ENCODE measurements around the gene FIGN.

The FIGN gene

DNA sequence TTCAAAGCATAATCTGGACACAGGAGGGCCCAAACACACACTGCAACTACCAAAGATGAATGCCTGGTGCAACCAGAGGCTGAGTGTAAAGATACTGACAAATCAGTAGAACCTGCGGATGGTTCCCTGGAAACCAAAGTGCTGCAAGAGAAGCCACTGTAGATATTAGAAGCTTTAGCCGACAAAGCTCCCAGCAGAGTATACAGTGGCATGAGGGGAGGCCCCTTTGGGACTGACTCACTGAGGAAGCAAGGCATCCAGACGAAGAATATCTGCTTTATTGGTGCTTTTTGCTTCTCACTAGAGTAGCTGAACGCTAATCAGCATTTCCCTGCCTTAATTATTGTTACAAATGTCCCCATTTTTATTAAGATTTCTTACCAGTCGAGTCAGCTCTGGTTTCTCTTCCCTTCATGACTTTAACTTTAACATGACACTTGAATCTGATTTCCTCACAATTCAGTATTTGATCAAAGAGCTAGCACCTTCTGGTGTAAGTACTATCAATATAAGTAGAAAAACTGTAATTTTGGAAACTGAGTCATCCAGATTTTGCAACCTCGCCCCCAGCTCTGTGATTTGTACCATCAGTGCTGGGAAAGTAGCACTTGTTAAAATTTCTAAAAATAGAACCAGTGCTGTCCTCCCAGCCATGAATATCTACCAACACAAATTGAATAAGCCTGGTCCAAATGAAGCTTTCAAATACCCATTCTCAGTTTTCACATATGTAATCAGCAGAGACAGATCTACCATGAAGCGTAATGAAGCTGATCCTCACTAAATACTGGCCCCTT is 34.2 kb downstream of the FIGN start:
- DNase-seq, result no peak

DNA sequence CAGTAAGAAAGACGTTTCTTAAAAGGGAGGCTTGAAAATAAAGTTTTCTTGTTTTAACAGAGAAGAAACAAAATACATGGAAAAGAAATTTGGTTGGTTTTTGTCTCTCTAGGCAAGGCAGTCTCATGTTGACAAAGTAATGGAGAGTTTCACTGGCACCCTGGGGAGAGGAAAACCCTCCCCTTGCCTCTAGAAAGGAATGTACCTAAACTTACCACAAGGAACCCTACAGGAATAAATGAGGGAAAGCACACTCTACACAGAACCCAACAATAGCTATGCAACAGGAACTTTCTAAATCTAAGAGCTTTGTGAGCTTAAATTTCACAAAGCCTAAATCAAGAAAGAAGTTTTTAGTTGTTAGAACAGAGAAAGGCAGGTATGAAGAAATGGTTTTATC is 37.0 kb downstream of the FIGN start:
- DNase-seq, result no peak

DNA sequence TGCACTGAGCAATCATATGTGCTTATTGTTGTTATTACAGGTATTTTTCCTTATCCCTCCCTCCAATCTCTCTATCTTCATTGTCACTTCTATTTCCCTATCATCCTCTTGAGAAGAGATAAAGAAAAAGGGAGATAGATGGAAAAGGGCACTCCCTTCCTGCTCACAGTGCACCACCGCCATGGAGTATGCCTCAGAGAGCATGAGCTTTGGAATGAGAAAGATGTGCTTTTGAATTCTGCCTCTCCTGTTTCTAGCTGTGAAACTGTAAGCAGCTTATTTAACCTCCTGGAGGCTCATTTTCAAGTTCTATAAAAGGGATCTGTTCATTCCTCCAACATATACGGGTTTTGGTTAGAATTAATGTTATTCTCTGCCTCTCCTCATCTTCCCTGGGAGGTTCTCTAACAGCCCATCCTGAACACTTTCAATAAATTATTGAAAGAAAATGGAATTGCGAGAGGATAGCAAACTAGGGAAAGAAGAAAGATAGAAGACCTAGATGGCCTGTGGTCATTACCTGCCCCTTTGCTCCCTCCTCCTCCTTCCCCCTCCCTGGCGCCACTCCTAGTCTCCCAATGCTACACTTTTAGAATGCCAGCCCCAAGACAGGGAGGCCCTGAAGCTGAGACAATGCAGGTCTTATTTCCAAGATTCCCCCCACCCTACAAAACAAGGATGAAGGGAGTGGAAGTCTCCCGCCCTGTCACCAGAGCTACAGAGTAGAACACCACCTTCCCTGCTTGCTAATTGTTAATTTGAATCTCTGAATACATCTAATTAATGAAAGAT is 37.8 kb downstream of the FIGN start:
- no peak for DNase-seq

DNA sequence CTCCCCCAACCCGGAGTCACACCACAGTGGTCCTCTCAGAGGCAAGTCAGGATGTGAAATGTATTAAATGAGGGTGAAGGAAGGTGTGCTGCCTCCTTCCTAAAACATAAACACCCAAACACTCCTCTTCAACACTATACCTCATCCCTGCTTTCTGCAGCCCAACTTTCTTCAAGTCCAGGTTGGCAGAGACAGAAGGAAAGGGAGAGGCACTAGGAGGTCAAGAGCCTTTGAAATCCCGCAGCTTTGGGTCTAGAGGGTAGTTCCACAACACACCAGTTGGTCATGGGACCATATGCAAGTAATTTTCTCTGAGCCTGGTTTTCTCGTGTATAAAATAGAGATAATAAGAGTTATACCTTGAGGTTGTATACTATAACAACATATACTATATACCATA is 38.4 kb downstream of the FIGN start:
- DNase-seq, result no peak

DNA sequence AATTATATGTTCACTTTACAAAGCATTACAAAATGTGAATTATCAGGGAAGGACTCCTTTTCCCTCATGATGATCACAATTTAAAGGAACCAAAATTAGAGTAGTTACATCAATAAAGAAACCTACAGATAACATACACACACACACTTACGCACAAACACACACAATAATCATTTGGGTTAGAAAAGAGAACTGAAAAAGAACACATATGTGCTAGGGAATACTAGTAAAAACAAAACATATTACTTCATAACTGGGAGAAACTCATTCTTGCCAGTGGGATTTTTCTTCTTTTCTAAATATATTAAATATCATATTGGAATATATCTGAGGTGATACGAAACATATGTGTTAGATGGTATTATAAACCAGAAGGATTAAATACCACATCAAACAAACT is 42.3 kb downstream of the FIGN start:
- DNase-seq, result no peak

DNA sequence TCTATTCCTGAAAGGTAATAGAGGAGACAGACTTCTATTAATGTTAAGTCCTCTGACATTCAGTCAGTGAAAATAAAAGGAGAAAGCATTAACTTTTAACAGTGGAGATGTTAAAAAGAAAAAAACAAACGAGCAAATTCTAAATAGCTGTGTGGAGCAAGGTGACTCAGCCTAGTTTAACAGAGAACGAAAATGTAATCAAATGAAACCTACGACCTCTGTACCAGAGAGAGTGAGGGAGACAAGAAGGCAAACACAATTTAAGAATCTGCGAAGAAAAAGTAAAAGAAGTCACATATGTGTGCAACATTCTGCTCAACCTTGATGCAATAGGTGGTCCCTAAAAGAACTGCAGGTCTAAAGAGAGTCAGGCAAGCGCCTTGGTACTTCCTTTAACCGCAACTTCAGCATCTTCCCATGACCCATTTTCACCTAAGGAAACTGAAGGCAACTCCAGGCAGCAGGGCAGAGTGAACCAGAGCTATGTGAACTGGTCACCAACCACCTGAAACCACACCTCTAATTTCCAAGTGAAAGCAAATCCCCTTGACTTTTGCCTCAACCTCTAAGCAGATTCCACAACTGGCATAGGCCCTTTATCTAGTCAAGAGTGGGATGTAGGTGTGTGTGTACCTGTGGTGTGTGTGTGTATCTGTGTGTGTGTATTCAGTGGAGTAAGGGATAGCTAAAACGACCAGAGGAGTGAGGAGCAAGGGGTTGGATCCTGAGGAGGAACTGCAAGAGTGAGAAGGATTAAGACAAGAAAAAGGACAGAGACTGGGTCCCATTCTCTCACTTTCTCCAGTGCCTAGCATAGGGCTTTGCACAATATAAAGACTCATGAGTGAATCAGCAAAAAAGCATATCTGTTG is 43.0 kb downstream of the FIGN start:
- no peak for DNase-seq

DNA sequence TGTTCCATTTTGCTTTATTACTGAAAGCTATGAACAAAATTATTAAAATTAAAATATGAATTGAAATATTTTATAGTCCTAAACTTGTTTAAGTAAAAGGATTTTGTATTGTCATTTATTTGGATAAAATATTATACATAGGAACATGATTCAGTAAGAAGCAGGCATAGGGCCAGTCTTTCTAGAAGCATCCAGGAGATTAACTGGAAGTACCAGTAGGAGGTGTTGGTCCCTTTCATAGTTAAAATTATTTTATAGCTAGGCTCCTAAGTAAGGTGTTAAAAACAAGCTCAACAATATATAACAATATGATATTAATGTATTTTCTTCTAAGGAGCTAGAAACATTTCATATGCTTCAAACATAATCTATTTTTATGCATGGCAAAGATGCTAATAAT is 43.7 kb downstream of the FIGN start:
- DNase-seq, result no peak

DNA sequence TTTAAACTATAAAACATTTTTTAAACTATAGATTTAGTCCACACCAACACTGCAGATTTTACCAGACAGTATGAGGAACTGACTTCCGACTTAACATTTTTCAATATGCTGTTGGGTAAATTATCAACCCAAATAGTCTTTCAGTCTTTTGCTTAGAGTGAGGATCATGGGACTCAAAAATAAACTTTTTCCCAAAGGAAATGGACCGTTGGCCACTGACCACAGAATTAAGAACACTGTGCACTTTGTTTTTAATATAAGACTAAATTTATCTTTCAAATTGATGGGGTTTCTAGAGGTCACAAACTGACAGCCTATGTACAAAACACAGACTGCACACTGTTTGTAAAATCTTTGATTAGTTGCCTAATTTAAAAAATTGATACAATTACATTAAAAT is 44.9 kb downstream of the FIGN start:
- no peak for DNase-seq

DNA sequence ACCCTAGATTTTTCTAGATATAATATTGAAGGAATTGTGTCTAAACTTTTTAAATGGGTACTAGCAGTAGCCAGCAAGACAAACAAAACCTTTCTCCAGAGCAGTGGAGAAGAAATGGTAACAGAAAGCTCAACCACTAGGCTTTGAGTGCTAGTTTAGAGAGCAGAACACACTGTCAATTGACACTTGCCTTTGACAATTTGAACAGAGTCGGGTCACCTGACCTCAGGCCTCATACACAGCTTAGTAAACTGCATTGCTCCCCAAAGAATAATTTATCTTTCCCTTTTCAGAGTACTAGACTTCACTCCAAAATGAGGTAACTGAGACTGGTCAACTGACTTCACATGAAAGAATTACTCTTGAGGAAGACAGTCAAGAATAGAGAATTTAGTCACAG is 48.6 kb downstream of the FIGN start:
- DNase-seq, result no peak

DNA sequence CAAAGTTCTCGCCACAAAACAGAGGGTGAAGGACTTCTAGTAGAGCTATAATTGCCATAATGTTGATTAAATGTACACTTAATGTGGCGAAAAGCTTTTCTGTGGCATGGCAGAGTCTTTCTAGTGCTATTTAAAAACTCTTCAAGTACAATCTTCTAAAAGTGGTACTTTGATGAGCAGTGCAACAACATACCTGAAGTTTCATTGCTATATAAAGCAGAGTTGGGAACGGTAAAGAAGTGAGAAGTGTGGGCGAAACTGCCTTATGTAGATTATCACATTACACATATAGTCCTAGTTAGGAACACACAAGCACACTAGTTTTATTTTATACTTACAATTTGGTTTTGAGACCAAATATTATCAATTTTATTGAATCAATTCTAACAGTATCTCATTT is 49.5 kb downstream of the FIGN start:
- no peak for DNase-seq

DNA sequence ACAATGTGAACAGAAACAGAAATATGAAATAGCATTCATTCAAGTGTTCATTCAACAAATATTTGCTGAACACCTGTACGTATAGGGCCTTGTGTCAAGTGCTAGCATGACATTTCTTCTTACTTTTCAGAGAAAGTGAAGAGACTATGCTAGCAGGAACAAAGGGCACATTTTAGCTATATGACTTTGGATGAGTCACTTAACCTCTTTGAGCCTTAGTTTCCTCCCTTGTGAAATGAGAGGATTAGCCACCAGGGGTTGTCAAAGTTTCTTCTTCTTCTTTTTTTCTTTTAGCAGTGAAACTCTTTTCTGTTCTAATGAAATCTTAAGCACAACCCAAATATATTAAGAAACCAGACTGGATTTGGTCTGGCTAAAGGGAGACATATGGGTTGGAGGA is 53.1 kb downstream of the FIGN start:
- no peak for DNase-seq

DNA sequence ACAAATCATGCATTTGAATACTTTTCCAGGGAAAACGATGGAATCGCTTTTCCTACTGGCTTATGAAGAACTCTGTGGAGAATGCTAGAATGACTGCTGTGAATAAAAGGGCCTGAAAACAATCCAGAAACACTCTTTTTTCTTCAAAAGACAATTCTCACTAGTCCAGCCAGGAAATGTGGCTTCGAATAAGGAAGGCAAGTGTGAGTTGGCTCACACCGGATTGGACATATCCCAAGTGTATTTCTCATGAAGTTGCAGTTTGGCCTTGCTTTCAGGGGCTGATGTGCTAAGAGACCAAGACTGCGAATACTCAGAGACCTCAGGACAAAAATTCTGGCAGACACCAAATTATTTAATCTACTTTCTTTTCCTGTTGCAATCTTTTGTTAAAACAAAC is 54.1 kb downstream of the FIGN start:
- no peak for DNase-seq

DNA sequence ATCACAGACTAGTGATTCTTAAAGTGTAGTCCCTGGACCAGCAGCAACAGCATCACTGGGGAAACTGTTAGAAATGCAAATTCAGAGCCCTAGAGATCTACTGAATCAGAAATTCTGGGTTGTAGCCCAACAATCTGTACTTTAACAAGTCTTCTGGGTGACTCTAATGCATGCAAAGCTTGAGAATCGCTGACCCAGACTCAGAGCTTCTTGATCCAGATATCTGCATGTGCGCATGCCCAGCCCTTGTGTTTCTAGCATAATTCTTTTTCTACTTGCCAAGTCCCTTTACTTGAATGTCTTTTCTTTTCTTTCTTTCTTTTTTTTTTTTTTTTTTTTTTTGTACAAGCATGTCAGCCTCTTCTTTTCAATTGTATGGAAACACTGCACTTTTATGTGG is 60.4 kb downstream of the FIGN start:
- DNase-seq, result no peak

DNA sequence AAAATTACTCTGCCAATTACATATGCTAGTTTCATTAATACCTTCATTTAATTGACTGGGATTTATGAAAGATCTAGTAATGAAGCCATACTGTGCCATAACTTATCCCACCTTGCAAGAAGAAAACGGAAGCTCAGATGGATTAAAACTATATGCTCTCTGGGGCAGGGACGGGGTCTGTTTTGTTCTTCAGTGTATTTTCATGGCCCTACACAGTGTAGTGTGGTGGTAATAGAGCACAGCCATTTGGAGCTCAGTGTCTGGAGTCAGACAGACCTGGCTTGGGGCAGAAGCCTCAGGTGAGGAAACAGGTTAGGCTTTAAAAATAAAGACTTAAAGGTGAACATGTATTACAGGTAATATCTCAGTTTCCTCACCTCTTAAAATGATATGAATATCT is 62.3 kb downstream of the FIGN start:
- no peak for DNase-seq

DNA sequence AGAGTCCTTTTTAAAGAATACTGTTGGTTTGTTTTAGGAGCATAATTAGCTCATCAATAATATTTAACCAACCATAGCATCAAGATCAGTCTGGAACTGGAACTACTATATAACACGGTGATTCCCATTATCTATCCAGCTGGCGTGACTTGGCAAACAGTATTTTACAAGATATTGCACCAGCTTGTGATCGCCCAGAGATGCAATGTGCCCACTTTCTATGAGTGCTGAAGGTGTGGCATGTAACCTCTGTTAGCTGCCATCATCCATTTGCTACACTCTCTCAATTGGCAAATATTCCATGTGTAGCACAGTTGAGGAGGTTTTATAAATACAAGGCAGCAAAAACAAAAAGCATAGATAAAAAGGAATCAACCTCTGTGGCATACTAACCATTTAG is 64.9 kb downstream of the FIGN start:
- no peak for DNase-seq

DNA sequence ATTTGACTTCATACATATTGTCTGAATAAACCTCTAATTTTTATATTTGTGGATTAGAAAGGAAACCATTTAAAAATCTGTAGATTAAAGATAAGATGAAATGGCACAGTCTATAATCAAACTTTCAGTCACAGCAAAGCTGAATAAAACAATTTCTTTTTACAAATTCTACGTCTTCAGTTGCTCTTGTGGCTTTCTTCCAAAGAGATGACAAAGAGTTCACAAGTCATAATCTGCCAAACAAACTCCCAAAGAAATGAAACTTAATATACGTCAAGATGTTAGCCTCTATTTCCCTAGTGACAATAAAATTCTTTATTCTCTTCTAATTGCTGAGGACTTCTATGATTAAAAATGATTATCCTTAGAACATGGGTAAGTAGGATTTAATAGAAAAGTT is 66.3 kb downstream of the FIGN start:
- no peak for DNase-seq

DNA sequence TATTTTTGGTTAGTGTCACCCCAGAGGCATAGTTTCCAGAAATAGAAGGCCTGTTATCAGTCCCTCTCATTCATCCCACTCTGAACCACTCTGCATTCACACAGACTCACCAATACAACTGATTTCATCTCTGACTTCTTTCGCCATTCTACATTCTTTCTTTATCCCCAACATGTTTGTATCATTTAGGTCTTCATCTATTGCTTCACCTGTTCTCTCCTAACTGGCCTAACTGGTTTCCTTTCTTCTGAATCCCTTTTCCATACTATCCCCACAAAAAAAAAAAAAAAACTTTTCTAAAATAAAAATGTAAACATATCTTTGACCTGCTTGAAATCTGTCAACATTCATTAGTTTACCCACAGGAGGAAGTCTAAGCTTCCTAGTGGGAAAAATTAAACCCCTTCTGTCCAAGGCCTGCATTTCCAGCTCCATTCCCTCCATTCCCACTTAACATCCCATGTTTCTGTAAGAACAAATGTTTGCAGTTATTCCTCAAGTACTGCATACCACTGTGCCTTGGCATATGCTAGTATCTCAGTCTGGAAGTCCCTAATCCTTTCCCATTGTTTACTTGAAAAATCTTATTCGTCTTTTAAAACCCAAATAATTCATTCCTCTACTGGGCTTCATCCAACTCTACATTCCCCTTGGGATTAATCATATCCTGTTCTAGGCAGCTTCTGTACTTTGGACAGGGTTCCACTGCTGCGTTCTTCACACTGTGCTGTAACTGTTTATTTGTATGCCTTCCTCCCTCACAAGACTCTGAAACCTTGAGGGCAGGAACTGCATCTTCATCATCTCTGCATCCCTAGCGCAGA is 68.5 kb downstream of the FIGN start:
- DNase-seq, result no peak

DNA sequence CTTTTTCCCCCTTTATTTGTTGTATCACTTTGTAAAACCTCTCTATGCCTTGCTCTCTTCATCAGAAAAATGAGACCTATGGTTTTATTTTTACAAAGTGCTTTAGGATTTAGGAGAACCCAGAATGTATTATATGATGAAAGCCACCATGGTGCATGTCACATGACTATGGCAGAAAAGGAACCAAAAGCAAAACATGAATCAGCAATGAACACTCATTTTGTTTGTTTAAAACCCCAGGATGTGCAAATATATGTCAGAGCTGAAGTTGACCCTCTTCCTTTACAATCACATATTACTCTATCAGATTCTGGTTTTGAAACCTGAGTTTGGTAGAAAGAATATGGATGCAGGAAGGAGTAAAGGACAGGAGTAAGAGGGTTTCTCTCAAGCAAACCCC is 70.0 kb downstream of the FIGN start:
- no peak for DNase-seq

DNA sequence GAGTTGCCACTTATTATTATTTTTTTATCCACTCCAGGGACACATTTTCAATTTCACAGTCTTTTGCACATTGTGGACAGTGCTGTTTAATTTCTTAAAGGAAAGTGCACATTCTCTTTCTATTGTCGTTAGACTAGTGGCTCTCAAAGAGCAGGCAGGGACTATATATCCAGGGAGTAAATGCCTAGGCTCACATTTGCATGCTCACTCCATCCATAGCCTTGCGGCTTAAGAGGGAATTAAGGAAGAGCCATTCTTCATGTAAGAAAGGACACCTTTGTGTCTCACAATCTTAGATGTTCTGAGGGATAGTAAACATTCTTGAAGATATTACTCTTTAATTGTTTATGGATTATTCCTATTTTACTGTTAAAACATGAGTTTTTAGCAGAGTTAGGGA is 70.8 kb downstream of the FIGN start:
- DNase-seq, result no peak

DNA sequence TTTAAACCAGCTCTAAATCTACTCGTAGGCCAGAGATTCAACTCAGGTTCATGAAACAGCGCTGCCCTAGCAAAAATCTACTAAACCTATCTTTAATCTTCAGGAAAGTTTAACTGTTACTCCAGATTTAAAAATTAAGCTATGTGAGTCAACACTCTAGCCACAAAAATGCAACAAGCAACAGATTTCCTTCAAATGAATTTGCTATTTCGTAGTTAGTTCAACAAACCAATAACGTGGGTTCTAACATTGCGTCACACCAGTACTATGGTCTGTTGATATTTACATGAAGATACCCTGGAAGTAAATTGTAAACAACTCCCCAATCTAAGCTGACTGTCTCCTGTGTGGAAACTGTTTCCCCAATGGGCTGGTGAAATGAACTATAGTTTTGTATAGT is 71.2 kb downstream of the FIGN start:
- no peak for DNase-seq

DNA sequence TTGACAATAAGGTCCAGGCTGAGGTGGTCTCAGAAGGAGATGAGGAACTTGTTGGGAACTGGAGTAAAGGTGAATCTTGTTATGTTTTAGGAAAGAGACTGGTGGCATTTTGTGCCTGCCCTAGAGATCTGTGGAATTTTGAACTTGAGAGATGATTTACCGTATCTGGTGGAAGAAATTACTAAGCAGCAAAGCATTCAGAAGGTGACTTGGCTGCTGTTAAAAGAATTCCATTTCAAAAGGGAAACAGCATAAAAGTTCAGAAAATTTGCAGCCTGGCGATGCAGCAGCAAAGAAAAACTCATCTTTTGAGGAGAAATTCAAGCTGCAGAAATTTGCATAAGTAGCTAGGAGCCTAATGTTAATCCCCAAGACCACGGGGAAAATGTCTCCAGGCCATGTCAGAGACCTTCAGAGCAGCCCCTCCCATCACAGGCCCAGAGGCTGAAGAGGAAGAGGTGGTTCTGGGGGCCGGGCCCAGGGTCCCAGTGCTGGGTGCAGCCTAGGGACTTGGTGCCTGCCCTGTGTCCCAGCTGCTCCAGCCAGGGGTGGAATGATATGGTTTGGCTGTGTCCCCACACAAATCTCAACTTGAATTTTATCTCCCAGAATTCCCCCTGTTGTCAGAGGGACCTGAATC is 73.5 kb downstream of the FIGN start:
- no peak for DNase-seq

DNA sequence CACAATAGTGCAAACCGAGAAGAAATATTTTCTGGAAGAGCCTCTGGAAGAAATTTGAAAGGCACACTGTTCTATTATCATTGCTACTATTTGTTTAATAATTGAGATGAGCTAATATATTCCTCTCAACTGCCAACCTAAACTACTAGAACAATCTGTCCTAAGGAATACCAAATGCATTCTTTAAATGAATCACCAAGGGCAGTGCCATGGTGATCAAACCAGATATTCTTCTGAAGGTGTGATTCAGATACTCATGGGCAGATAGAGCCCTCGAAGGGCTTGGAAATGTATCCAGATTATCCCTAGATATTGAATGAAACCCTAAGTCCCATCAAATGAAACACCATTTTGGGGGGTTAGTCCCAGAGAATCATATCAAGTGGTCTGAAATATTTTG is 76.6 kb downstream of the FIGN start:
- DNase-seq, result no peak

Data from activated CD4-positive, CD25-positive, alpha-beta regulatory T cell (primary cell).